IMR-90 (cell line): Measurements from ENCODE around the gene FGGY.

Experiments
- CEBPB ChIP-seq: IDR thresholded peaks from 2 replicates; pipeline ENCODE4 v1.6.1; 2012; ENCODE audit warnings: low read depth, low read length, improper control_type of control experiment
- FOS ChIP-seq: fragments of 150-350 bp; IDR thresholded peaks from 2 replicates; pipeline ENCODE4 v1.6.1; 2016; ENCODE audit warnings: low read depth, low read length
- MAZ ChIP-seq: IDR thresholded peaks from 2 replicates; pipeline ENCODE4 v1.6.1; 2012; ENCODE audit warnings: low read depth, mild to moderate bottlenecking, low read length, improper control_type of control experiment, moderate library complexity, borderline replicate concordance
- MXI1 ChIP-seq: IDR thresholded peaks from 2 replicates; pipeline ENCODE4 v1.6.1; 2012; ENCODE audit warnings: low read depth, mild to moderate bottlenecking, low read length, moderate library complexity, borderline replicate concordance
- NFE2L2 ChIP-seq: fragments of 150-350 bp; IDR thresholded peaks from 2 replicates; pipeline ENCODE4 v1.6.1; 2016; ENCODE audit warnings: low read depth, mild to moderate bottlenecking, low read length
- POLR2A ChIP-seq: IDR thresholded peaks from 2 replicates; pipeline ENCODE4 v1.6.1; 2012; ENCODE audit warnings: mild to moderate bottlenecking, low read depth, low read length
- RAD21 ChIP-seq: IDR thresholded peaks from 2 replicates; pipeline ENCODE4 v1.6.1; 2012; ENCODE audit warnings: low read length, improper control_type of control experiment
- RFX5 ChIP-seq: IDR thresholded peaks from 2 replicates; pipeline ENCODE4 v1.8.0; 2012; ENCODE audit warnings: low read depth, mild to moderate bottlenecking, low read length, moderate library complexity
- SMC3 ChIP-seq: fragments of 150-350 bp; IDR thresholded peaks from 2 replicates; pipeline ENCODE4 v1.6.1; 2016; ENCODE audit warnings: low read depth, mild to moderate bottlenecking, antibody characterized with exemption, low read length, moderate library complexity
- USF2 ChIP-seq: fragments of 150-350 bp; IDR thresholded peaks from 2 replicates; pipeline ENCODE4 v1.6.1; 2017; ENCODE audit warnings: mild to moderate bottlenecking, antibody characterized with exemption, low read length, low read depth
- TF ChIP-seq, protein P1 (sequence below): conservative IDR thresholded peaks from 2 replicates; pipeline ENCODE4 v1.5.1; 2012; ENCODE audit warnings: mild to moderate bottlenecking, low read depth, low read length, improper control_type of control experiment

GRCh38 chr1:59388191-59388590 is 91.3 kb downstream of the FGGY start:
- TF ChIP-seq FOS (no peak), RAD21 (no peak), MXI1 (no peak), POLR2A (no peak), SMC3 (no peak), USF2 (no peak), NFE2L2 (no peak), CEBPB (no peak), MAZ (no peak), RFX5 (no peak)
- TF ChIP-seq, protein P1, sequence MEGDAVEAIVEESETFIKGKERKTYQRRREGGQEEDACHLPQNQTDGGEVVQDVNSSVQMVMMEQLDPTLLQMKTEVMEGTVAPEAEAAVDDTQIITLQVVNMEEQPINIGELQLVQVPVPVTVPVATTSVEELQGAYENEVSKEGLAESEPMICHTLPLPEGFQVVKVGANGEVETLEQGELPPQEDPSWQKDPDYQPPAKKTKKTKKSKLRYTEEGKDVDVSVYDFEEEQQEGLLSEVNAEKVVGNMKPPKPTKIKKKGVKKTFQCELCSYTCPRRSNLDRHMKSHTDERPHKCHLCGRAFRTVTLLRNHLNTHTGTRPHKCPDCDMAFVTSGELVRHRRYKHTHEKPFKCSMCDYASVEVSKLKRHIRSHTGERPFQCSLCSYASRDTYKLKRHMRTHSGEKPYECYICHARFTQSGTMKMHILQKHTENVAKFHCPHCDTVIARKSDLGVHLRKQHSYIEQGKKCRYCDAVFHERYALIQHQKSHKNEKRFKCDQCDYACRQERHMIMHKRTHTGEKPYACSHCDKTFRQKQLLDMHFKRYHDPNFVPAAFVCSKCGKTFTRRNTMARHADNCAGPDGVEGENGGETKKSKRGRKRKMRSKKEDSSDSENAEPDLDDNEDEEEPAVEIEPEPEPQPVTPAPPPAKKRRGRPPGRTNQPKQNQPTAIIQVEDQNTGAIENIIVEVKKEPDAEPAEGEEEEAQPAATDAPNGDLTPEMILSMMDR: no peak
